DND-41 (cell line): ENCODE data around the gene COX6A1.

Experiments
- ATAC-seq: fragments of 200-7000 bp; cut with Tn5 transposase; 3 replicates; pipeline ENCODE4 v1.9.1; 2021; ENCODE audit warnings: low read depth; ENCODE audit not compliant: insufficient read depth
- DNase-seq: peaks from one replicate; pipeline ENCODE4 v3.0.0-alpha.2; 2020
- H2AFZ ChIP-seq: 2 replicates; pipeline ENCODE4 v1.6.0; 2012; ENCODE audit warnings: low read depth, low read length
- H3K27ac ChIP-seq: 2 replicates; pipeline ENCODE4 v1.5.1; 2012; ENCODE audit warnings: low read length, inconsistent platforms
- H3K27me3 ChIP-seq: fragments of 200-600 bp; sonication (generic); 2 replicates; pipeline ENCODE4 v1.6.0; 2012; ENCODE audit warnings: low read length, mild to moderate bottlenecking, inconsistent platforms; ENCODE audit not compliant: insufficient read depth, poor library complexity
- H3K36me3 ChIP-seq: 2 replicates; pipeline ENCODE4 v1.5.1; 2012; ENCODE audit warnings: low read length, inconsistent platforms; ENCODE audit not compliant: insufficient read depth
- H3K4me1 ChIP-seq: 2 replicates; pipeline ENCODE4 v1.5.1; 2012; ENCODE audit warnings: mild to moderate bottlenecking, low read length; ENCODE audit not compliant: insufficient read depth
- H3K4me2 ChIP-seq: 2 replicates; pipeline ENCODE4 v1.6.0; 2012; ENCODE audit warnings: mild to moderate bottlenecking, moderate library complexity, low read length, inconsistent platforms; ENCODE audit not compliant: insufficient read depth
- H3K4me3 ChIP-seq, 2 experiments: fragments of 200-600 bp in 1 of 2; shearing (Covaris generic) in 1 of 2; 2 replicates each; pipeline ENCODE4 v1.5.1; 2012 to 2016; ENCODE audit warnings: inconsistent platforms in 2 of 2, low read length in 2 of 2, mild to moderate bottlenecking in 2 of 2, low read depth in 1 of 2, moderate library complexity in 1 of 2
- H3K79me2 ChIP-seq: 2 replicates; pipeline ENCODE4 v1.6.0; 2012; ENCODE audit warnings: low read length, inconsistent platforms; ENCODE audit not compliant: insufficient read depth
- H3K9ac ChIP-seq: 2 replicates; pipeline ENCODE4 v1.6.0; 2012; ENCODE audit warnings: low read depth, mild to moderate bottlenecking, inconsistent platforms, low read length, moderate library complexity
- H3K9me3 ChIP-seq: 2 replicates; pipeline ENCODE4 v1.5.1; 2012; ENCODE audit warnings: low read length, moderate library complexity, mild to moderate bottlenecking, inconsistent platforms; ENCODE audit not compliant: insufficient read depth, severe bottlenecking
- H4K20me1 ChIP-seq: 2 replicates; pipeline ENCODE4 v1.6.0; 2012; ENCODE audit warnings: low read length; ENCODE audit not compliant: insufficient read depth
- EZH2 ChIP-seq: IDR thresholded peaks from 3 replicates; pipeline ENCODE4 v1.6.1; 2012; ENCODE audit warnings: borderline replicate concordance, low read depth, mild to moderate bottlenecking, moderate library complexity, low read length, inconsistent platforms; ENCODE audit not compliant: severe bottlenecking
- TF ChIP-seq, protein P1 (sequence below): IDR thresholded peaks from 2 replicates; pipeline ENCODE4 v1.5.1; 2012; ENCODE audit warnings: borderline replicate concordance, low read length, moderate library complexity, mild to moderate bottlenecking; ENCODE audit not compliant: poor library complexity, severe bottlenecking; ENCODE audit errors: extremely low read depth

The COX6A1 gene

DNA sequence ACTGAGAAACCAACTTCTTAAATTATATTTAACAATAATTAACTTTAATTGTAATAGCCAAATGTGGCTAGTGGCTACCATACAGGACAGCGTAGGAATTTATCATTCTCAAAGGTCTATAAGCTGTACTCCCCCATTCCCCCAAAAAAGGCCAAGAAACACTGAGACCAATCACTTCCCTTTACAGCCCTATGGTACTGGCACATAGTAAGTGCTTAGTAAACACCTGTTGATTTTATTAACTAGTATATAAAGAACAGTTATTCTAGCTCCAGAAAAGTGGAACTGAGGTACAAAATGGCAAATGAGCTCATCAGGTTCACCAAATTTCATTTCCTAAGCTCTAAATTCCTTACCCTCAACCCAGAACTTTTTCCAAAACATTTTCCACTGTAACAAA is 37.7 kb downstream of the COX6A1 start:
- DNase-seq (no peak), ATAC-seq (no peak)
- Histone ChIP-seq H3K79me2 (peaks cover 16% of the 10 kb centered on the region; the same call in 1 of the 2 replicates), H3K4me1 (peaks cover 12% of the 10 kb centered on the region), H3K4me2 (no peak overlapping the region), H3K27ac (no peak overlapping the region), H3K27me3 (no peaks in the 10 kb centered on the region), H3K9me3 (no peaks in the 10 kb centered on the region), H4K20me1 (no peaks in the 10 kb centered on the region; the same call in 1 of the 2 replicates), H3K36me3 (no peaks in the 10 kb centered on the region), H3K4me3 (no peak overlapping the region), H3K9ac (no peak overlapping the region), H2AFZ (no peak overlapping the region)
- TF ChIP-seq, protein P1, sequence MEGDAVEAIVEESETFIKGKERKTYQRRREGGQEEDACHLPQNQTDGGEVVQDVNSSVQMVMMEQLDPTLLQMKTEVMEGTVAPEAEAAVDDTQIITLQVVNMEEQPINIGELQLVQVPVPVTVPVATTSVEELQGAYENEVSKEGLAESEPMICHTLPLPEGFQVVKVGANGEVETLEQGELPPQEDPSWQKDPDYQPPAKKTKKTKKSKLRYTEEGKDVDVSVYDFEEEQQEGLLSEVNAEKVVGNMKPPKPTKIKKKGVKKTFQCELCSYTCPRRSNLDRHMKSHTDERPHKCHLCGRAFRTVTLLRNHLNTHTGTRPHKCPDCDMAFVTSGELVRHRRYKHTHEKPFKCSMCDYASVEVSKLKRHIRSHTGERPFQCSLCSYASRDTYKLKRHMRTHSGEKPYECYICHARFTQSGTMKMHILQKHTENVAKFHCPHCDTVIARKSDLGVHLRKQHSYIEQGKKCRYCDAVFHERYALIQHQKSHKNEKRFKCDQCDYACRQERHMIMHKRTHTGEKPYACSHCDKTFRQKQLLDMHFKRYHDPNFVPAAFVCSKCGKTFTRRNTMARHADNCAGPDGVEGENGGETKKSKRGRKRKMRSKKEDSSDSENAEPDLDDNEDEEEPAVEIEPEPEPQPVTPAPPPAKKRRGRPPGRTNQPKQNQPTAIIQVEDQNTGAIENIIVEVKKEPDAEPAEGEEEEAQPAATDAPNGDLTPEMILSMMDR: no peak
- no peak for TF ChIP-seq EZH2

DNA sequence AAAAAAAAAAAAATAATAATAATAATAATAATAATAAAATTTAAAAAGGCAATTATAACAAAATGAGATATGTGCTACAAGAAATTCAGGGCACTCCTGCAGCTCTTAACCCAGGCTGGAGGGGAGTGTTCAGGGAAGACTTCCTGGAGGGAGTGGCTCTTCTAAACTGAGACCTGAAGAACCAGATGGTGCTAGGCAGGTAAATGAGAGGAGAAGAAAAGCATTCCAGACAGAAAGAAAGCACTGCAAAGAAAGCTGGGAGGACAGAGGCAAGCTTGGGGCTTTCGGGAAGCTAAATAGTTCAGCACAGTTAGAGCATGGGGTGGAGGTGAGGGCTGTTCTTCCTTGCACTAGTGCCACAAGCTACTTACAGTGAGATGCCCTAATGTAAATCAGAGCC is 41.5 kb downstream of the COX6A1 start:
- no peak for ATAC-seq
- Histone ChIP-seq H3K27me3 (no peaks in the 10 kb centered on the region), H3K9ac (no peak overlapping the region), H3K27ac (no peak overlapping the region), H3K79me2 (no peaks in the 10 kb centered on the region), H4K20me1 (no peaks in the 10 kb centered on the region; the same call in 1 of the 2 replicates), H3K4me2 (no peak overlapping the region), H3K36me3 (no peaks in the 10 kb centered on the region; the same call in 1 of the 2 replicates), H3K4me1 (no peaks in the 10 kb centered on the region), H2AFZ (no peak overlapping the region), H3K4me3 (no peak overlapping the region), H3K9me3 (no peaks in the 10 kb centered on the region)
- TF ChIP-seq, protein P1: no peak
- no peak for TF ChIP-seq EZH2
- no peak for DNase-seq

DNA sequence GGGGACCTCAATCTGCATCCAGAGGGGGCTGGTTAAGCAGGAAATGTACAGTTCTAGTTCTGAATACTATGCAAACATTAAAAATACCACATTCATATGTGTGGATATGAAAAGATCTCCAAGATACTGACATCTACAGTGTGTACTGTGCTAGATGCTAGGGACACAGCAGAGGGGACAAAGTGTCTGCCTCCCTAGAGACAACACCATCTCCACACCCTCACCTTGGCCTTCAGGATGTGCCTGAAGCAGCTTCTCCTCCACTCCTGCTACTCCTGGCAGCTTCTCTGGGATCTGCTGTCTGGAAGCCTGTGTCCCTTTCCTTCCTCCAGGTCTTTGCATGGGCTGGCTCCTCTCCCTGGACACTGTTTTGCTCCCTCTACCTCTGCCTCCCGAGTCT is 42.3 kb downstream of the COX6A1 start:
- Histone ChIP-seq H3K79me2 (no peaks in the 10 kb centered on the region), H2AFZ (no peak overlapping the region), H3K9me3 (no peaks in the 10 kb centered on the region), H3K9ac (no peak overlapping the region), H3K27ac (no peak overlapping the region), H4K20me1 (no peaks in the 10 kb centered on the region; the same call in 1 of the 2 replicates), H3K4me1 (no peaks in the 10 kb centered on the region), H3K4me2 (no peak overlapping the region), H3K27me3 (no peaks in the 10 kb centered on the region), H3K36me3 (no peaks in the 10 kb centered on the region; the same call in 1 of the 2 replicates), H3K4me3 (no peak overlapping the region)
- TF ChIP-seq, protein P1: no peak
- no peak for DNase-seq
- no peak for ATAC-seq

DNA sequence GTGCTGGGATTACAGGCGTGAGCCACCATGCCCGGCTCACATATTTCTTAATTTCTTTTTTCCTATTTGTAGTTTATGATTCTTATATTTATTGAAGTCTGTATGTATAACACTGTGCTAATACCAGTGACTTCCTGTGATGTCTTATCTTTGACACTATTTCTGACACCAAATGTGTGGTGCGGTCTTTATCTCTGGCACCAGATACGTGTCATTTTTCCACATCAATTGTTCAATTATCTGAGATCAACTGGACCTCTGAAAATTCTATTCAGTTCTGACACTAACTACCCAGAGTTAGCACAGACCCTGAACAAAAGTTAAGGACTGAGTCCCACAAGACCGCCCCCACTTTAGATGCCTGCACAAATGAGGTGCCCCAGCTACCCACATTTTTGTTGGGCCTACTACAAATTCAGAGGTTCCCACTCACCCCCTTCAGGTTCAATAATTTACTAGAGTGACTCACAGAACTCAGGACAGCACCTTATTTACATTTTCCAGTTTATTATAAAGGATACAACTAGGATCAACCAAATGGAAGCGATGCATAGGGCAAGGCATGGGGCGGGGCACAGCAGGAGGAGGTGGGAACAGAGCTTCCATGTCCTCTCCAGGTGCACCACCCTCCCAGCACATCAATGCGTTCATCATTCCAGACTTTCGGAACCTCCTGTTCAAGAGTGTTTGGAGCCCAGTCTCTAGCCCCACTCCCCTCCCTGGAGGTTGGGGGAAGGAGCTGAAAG is 43.3 kb downstream of the COX6A1 start:
- DNase-seq: no peak
- TF ChIP-seq EZH2: no peak

More for the DNA sequence above, 43.3 kb downstream of the COX6A1 start:
- no peak overlapping the region for H2AFZ ChIP-seq
- H3K4me3 ChIP-seq: no peak overlapping the region
- no peak overlapping the region for H3K9ac ChIP-seq
- H3K36me3 ChIP-seq: no peaks in the 10 kb centered on the region; the same call in 1 of the 2 replicates
- no peaks in the 10 kb centered on the region for H3K79me2 ChIP-seq
- H3K9me3 ChIP-seq: no peaks in the 10 kb centered on the region
- H3K27ac ChIP-seq: no peak overlapping the region
- H3K4me2 ChIP-seq: no peak overlapping the region
- H3K4me1 ChIP-seq: no peaks in the 10 kb centered on the region
- no peak for ATAC-seq
- H4K20me1 ChIP-seq: no peaks in the 10 kb centered on the region
- H3K27me3 ChIP-seq: no peaks in the 10 kb centered on the region
